Gastroesophageal sphincter (tissue), 3 donors: ENCODE data around the gene CEP68.

ENCODE experiments used
- POLR2A ChIP-seq, 2 donors: fragments of 450-650 bp; IDR thresholded peaks; one replicate each; pipeline ENCODE4 v1.6.1; 2017; ENCODE audit warnings: antibody characterized with exemption in 2 of 2, mild to moderate bottlenecking in 2 of 2, moderate library complexity in 1 of 2
- TF ChIP-seq, protein P1 (sequence below), 4 experiments: fragments of 200-600 bp in 2 of 4; fragments of 450-650 bp in 2 of 4; sonication (generic) in 1 of 4; IDR thresholded peaks; one replicate each; pipeline ENCODE4 v1.5.1; 2017 to 2019; ENCODE audit warnings: antibody characterized with exemption in 4 of 4, mild to moderate bottlenecking in 2 of 4, moderate library complexity in 2 of 4

DNA sequence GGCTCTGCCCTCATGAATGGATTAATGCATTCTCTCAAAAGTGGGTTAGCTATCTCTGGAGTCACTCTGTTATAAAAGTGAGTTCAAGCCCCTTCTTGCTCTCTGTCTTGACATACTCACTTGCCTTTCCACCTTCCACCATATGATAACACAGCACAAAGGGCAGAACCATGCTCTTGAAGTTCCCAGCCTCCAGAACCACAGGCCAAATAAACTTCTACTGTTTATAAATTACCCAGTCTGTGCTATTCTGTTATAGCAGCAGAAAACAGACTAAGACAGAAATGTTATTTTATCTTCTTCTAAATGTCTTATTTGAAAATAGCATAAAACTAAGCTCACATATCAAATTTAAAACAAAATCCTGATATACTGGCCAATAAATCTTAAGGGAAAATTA lies 58.7 kb downstream of the CEP68 start:
- TF ChIP-seq, protein P1, sequence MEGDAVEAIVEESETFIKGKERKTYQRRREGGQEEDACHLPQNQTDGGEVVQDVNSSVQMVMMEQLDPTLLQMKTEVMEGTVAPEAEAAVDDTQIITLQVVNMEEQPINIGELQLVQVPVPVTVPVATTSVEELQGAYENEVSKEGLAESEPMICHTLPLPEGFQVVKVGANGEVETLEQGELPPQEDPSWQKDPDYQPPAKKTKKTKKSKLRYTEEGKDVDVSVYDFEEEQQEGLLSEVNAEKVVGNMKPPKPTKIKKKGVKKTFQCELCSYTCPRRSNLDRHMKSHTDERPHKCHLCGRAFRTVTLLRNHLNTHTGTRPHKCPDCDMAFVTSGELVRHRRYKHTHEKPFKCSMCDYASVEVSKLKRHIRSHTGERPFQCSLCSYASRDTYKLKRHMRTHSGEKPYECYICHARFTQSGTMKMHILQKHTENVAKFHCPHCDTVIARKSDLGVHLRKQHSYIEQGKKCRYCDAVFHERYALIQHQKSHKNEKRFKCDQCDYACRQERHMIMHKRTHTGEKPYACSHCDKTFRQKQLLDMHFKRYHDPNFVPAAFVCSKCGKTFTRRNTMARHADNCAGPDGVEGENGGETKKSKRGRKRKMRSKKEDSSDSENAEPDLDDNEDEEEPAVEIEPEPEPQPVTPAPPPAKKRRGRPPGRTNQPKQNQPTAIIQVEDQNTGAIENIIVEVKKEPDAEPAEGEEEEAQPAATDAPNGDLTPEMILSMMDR (IDR thresholded peaks at IDR 0.05): no peak
- no peak for TF ChIP-seq POLR2A (IDR thresholded peaks at IDR 0.05)
